ENCODE data around the gene PHF21B. TPM values are rescaled to one million over a fixed set of nuclear protein-coding genes. Genes with fewer than 3 reads are reported as not detected.

The PHF21B gene
- total and polyA plus RNA-seq, 2 of the 8 experiments (the other 6 are each of a cell fraction or from before 2014, with no cell fraction given): 19.3 to 68.1 TPM

DNA sequence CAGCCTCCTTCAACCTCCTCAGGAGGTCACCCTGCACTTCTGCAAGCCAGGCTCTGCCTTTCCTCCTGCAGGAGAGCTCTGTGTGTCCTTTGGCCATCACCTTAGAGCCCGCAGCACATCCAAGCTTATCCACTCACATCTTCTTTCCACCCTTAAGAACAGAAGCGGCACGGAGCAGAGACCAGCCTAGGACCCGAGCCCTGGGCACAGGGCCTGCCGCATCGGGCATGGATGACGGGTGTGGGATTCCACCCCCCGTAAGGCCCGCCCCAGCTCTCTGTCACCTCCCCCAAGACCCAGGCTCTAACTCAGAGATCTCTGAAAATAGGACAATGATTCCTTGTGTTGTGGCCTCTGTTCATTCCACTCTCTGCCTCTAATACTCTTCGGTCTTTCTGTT, 42.1 kb upstream of the PHF21B start (continued):
- TF ChIP-seq, protein P1, sequence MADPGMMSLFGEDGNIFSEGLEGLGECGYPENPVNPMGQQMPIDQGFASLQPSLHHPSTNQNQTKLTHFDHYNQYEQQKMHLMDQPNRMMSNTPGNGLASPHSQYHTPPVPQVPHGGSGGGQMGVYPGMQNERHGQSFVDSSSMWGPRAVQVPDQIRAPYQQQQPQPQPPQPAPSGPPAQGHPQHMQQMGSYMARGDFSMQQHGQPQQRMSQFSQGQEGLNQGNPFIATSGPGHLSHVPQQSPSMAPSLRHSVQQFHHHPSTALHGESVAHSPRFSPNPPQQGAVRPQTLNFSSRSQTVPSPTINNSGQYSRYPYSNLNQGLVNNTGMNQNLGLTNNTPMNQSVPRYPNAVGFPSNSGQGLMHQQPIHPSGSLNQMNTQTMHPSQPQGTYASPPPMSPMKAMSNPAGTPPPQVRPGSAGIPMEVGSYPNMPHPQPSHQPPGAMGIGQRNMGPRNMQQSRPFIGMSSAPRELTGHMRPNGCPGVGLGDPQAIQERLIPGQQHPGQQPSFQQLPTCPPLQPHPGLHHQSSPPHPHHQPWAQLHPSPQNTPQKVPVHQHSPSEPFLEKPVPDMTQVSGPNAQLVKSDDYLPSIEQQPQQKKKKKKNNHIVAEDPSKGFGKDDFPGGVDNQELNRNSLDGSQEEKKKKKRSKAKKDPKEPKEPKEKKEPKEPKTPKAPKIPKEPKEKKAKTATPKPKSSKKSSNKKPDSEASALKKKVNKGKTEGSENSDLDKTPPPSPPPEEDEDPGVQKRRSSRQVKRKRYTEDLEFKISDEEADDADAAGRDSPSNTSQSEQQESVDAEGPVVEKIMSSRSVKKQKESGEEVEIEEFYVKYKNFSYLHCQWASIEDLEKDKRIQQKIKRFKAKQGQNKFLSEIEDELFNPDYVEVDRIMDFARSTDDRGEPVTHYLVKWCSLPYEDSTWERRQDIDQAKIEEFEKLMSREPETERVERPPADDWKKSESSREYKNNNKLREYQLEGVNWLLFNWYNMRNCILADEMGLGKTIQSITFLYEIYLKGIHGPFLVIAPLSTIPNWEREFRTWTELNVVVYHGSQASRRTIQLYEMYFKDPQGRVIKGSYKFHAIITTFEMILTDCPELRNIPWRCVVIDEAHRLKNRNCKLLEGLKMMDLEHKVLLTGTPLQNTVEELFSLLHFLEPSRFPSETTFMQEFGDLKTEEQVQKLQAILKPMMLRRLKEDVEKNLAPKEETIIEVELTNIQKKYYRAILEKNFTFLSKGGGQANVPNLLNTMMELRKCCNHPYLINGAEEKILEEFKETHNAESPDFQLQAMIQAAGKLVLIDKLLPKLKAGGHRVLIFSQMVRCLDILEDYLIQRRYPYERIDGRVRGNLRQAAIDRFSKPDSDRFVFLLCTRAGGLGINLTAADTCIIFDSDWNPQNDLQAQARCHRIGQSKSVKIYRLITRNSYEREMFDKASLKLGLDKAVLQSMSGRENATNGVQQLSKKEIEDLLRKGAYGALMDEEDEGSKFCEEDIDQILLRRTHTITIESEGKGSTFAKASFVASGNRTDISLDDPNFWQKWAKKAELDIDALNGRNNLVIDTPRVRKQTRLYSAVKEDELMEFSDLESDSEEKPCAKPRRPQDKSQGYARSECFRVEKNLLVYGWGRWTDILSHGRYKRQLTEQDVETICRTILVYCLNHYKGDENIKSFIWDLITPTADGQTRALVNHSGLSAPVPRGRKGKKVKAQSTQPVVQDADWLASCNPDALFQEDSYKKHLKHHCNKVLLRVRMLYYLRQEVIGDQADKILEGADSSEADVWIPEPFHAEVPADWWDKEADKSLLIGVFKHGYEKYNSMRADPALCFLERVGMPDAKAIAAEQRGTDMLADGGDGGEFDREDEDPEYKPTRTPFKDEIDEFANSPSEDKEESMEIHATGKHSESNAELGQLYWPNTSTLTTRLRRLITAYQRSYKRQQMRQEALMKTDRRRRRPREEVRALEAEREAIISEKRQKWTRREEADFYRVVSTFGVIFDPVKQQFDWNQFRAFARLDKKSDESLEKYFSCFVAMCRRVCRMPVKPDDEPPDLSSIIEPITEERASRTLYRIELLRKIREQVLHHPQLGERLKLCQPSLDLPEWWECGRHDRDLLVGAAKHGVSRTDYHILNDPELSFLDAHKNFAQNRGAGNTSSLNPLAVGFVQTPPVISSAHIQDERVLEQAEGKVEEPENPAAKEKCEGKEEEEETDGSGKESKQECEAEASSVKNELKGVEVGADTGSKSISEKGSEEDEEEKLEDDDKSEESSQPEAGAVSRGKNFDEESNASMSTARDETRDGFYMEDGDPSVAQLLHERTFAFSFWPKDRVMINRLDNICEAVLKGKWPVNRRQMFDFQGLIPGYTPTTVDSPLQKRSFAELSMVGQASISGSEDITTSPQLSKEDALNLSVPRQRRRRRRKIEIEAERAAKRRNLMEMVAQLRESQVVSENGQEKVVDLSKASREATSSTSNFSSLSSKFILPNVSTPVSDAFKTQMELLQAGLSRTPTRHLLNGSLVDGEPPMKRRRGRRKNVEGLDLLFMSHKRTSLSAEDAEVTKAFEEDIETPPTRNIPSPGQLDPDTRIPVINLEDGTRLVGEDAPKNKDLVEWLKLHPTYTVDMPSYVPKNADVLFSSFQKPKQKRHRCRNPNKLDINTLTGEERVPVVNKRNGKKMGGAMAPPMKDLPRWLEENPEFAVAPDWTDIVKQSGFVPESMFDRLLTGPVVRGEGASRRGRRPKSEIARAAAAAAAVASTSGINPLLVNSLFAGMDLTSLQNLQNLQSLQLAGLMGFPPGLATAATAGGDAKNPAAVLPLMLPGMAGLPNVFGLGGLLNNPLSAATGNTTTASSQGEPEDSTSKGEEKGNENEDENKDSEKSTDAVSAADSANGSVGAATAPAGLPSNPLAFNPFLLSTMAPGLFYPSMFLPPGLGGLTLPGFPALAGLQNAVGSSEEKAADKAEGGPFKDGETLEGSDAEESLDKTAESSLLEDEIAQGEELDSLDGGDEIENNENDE (IDR thresholded peaks at IDR 0.05; ENCODE audit: insufficient replicate concordance, low read length): no peak
- TF ChIP-seq FOSL1 (IDR thresholded peaks at IDR 0.05; ENCODE audit: insufficient read depth, low read depth, low read length) (no peak), SIRT6 (IDR thresholded peaks at IDR 0.05; ENCODE audit: low read length) (no peak), TAF7 (optimal IDR thresholded peaks at IDR 0.05; ENCODE audit: borderline replicate concordance, low read depth, low read length) (no peak), RFX5 (IDR thresholded peaks at IDR 0.05; ENCODE audit: borderline replicate concordance, low read depth, low read length) (no peak), EGR1 (IDR thresholded peaks at IDR 0.05; ENCODE audit: borderline replicate concordance, low read depth, low read length) (no peak), SIX5 (IDR thresholded peaks at IDR 0.05; ENCODE audit: low read depth, low read length) (no peak), POLR2A (IDR thresholded peaks at IDR 0.05; ENCODE audit: control extremely low read depth in 1 of 2, low read depth in 2 of 2, low read length in 2 of 2) (no peak), TCF12 (IDR thresholded peaks at IDR 0.05; ENCODE audit: low read depth, low read length) (no peak)

All from H1 (cell line).